ENCODE measurements around the gene PRMT7. TPM values are rescaled to one million over a fixed set of nuclear protein-coding genes. Genes with fewer than 3 reads are reported as not detected.

Gene PRMT7
- total and polyA plus RNA-seq, 2 of the 8 experiments (the other 6 are each of a cell fraction or from before 2014, with no cell fraction given) = 48.2 to 49.3 TPM

GRCh38 chr16:68375801-68376536, 65.2 kb downstream of the PRMT7 start (continued):
- TF ChIP-seq SUZ12 (IDR thresholded peaks at IDR 0.05; ENCODE audit: low read length) (no peak), RFX5 (IDR thresholded peaks at IDR 0.05; ENCODE audit: borderline replicate concordance, low read depth, low read length) (no peak), CTBP2 (IDR thresholded peaks at IDR 0.05; ENCODE audit: borderline replicate concordance, insufficient read depth, insufficient read length, low read length) (no peak), CREB1 (IDR thresholded peaks at IDR 0.05) (no peak), ASH2L (IDR thresholded peaks at IDR 0.05; ENCODE audit: low read length) (no peak), BACH1 (IDR thresholded peaks at IDR 0.05; ENCODE audit: low read length) (no peak), HDAC2 (IDR thresholded peaks at IDR 0.05; ENCODE audit: borderline replicate concordance in 1 of 2, low read depth in 2 of 2, low read length in 2 of 2) (no peak), CHD2 (IDR thresholded peaks at IDR 0.05; ENCODE audit: low read length) (no peak), MAFK (IDR thresholded peaks at IDR 0.05; ENCODE audit: low read depth, low read length) (no peak)
- TF ChIP-seq, protein P1, sequence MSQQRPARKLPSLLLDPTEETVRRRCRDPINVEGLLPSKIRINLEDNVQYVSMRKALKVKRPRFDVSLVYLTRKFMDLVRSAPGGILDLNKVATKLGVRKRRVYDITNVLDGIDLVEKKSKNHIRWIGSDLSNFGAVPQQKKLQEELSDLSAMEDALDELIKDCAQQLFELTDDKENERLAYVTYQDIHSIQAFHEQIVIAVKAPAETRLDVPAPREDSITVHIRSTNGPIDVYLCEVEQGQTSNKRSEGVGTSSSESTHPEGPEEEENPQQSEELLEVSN (IDR thresholded peaks at IDR 0.05) = no peak
